Measurements from ENCODE around the gene NTHL1. TPM values are rescaled to one million over a fixed set of nuclear protein-coding genes. Genes with fewer than 3 reads are reported as not detected.

Gene NTHL1
- total and polyA plus RNA-seq, 10 of the 15 experiments (the other 5 are each of a cell fraction or from before 2014, with no cell fraction given) = 0.85 to 54.7 (median 39.0) TPM

DNA sequence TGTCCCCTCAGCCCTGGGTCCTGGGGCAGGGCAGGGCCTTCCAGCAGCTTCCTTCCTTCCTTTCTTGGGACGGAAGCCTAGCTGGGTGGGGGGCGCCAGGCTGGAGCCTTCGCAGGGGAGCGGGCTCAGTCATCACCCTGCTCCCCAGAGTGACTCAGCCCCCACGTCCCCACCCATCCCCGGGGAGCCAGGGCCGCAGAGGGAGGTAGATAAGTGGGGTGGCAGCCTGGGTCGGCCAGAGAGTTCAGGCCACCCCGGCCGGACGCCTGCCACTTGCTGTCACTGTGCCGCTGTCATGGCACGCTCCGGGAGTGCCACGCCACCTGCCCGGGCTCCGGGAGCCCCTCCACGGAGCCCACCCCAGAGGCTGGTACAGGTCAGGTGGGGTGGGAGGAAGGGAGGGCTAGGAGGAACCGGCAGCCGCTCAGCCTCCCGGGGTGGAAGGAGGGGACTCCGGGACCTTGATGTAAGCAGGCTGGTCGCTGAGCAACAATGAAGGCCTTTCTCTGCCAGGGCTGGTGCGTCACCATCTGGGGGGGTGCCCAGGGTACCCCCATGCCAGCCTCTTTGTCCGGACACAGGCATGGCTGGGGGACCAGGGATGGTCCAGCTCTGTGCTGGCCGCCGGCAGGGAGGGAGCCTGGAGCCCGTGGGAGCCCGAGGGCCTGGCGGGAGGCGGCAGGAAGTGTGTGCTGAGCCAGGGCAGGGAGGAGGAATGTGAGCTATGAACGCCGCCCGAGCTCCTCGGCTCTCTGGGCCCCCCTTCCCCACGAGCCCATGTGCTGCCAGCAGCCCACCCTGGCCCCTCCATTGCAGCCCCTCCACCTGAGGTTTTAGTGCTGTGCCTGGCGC, 14.4 kb downstream of the NTHL1 start:
- in situ Hi-C loops (cut with MboI) = no loop called here
- CTCF ChIA-PET = interaction anchor here (1.1 kb wide), 1 partner anchor 22 kb away, joined by 3 read pairs; no protein-coding TSS in a partner anchor
- WGBS (ENCODE audit: insufficient coverage, insufficient replicate concordance, low lambda C conversion rate, missing lambda C conversion rate) = 11% methylated on average over 33 of the region's 37 CpGs

More for the DNA sequence above, 14.4 kb downstream of the NTHL1 start:
- DNase-seq (ENCODE audit: low read depth, low spot score) (no peak), FAIRE-seq (no peak), ATAC-seq (0 out of 3 replicates have a peak, but pooled peaks have one; percentile 18)
- H3K4me1 ChIP-seq (ENCODE audit: control insufficient read depth, insufficient read depth, low read length) = no peaks in the 10 kb centered on the region
- BruUV-seq (replicated peaks) = no TSS peak
- no peak overlapping the region for H3K4me2 ChIP-seq (ENCODE audit: control insufficient read depth, insufficient read depth)
- TF ChIP-seq, protein P1, sequence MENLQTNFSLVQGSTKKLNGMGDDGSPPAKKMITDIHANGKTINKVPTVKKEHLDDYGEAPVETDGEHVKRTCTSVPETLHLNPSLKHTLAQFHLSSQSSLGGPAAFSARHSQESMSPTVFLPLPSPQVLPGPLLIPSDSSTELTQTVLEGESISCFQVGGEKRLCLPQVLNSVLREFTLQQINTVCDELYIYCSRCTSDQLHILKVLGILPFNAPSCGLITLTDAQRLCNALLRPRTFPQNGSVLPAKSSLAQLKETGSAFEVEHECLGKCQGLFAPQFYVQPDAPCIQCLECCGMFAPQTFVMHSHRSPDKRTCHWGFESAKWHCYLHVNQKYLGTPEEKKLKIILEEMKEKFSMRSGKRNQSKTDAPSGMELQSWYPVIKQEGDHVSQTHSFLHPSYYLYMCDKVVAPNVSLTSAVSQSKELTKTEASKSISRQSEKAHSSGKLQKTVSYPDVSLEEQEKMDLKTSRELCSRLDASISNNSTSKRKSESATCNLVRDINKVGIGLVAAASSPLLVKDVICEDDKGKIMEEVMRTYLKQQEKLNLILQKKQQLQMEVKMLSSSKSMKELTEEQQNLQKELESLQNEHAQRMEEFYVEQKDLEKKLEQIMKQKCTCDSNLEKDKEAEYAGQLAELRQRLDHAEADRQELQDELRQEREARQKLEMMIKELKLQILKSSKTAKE (IDR thresholded peaks at IDR 0.05; ENCODE audit: low read depth, poor library complexity, severe bottlenecking) = no peak
- TF ChIP-seq ZNF687 (IDR thresholded peaks at IDR 0.05) = no peak
- TF ChIP-seq, protein P2, sequence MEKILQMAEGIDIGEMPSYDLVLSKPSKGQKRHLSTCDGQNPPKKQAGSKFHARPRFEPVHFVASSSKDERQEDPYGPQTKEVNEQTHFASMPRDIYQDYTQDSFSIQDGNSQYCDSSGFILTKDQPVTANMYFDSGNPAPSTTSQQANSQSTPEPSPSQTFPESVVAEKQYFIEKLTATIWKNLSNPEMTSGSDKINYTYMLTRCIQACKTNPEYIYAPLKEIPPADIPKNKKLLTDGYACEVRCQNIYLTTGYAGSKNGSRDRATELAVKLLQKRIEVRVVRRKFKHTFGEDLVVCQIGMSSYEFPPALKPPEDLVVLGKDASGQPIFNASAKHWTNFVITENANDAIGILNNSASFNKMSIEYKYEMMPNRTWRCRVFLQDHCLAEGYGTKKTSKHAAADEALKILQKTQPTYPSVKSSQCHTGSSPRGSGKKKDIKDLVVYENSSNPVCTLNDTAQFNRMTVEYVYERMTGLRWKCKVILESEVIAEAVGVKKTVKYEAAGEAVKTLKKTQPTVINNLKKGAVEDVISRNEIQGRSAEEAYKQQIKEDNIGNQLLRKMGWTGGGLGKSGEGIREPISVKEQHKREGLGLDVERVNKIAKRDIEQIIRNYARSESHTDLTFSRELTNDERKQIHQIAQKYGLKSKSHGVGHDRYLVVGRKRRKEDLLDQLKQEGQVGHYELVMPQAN (conservative IDR thresholded peaks at IDR 0.05) = no peak
- TF ChIP-seq, protein P3, sequence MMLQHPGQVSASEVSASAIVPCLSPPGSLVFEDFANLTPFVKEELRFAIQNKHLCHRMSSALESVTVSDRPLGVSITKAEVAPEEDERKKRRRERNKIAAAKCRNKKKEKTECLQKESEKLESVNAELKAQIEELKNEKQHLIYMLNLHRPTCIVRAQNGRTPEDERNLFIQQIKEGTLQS (IDR thresholded peaks at IDR 0.05; ENCODE audit: borderline replicate concordance, extremely low read depth, low read depth, low read length) = no peak
- H3K36me3 ChIP-seq (ENCODE audit: control insufficient read depth in 2 of 2, insufficient read depth in 2 of 2, low read length in 1 of 2) = no peaks in the 10 kb centered on the region
- H3K9ac ChIP-seq (ENCODE audit: control insufficient read depth, insufficient read depth, low read length) = no peak overlapping the region
- peaks cover 3 to 4% of the 10 kb centered on the region in 2 experiments; a peak in 3 of 4 replicates for H3K27me3 ChIP-seq (replicated peaks in 1 of 2; ENCODE audit: control insufficient read depth in 2 of 2, insufficient read depth in 2 of 2, low read length in 1 of 2)
- no peaks in the 10 kb centered on the region for H4K20me1 ChIP-seq (ENCODE audit: control insufficient read depth, insufficient read depth)
- RAD21 ChIA-PET (ENCODE audit: unreplicated experiment) = no interaction called here
- POLR2A ChIA-PET = no interaction called here
- H2AFZ ChIP-seq (ENCODE audit: control insufficient read depth, low read depth, low read length) = no peak overlapping the region
- H3K79me2 ChIP-seq (ENCODE audit: control insufficient read depth, insufficient read depth, low read length) = no peaks in the 10 kb centered on the region
- intact Hi-C loops (cut with micrococcal nuclease; ENCODE audit: unreplicated experiment) = no loop called here
- H3K27ac ChIP-seq (ENCODE audit: control insufficient read depth, insufficient read depth) = no peak overlapping the region
- H3K4me3 ChIP-seq = no peak overlapping the region
- H3K9me3 ChIP-seq (replicated peaks; ENCODE audit: control insufficient read depth, insufficient read depth, low read length) = no peaks in the 10 kb centered on the region
- SMC1A ChIA-PET (ENCODE audit: uncharacterized antibody, unreplicated experiment) = no interaction called here
